HG02852 (cell line): Measurements from ENCODE around the gene ZSCAN5B.
"Not testable (repeated sequence)": the region's sequence is repeated elsewhere in the genome, so short reads cannot be mapped to it uniquely, and the experiment has no call there.

ENCODE experiments used
- ATAC-seq: cut with Tn5 transposase; IDR thresholded peaks from one replicate; pipeline ENCODE4 v1.9.1; 2021; ENCODE audit warnings: mild to moderate bottlenecking, moderate library complexity; ENCODE audit not compliant: unreplicated experiment

The ZSCAN5B gene, protein sequence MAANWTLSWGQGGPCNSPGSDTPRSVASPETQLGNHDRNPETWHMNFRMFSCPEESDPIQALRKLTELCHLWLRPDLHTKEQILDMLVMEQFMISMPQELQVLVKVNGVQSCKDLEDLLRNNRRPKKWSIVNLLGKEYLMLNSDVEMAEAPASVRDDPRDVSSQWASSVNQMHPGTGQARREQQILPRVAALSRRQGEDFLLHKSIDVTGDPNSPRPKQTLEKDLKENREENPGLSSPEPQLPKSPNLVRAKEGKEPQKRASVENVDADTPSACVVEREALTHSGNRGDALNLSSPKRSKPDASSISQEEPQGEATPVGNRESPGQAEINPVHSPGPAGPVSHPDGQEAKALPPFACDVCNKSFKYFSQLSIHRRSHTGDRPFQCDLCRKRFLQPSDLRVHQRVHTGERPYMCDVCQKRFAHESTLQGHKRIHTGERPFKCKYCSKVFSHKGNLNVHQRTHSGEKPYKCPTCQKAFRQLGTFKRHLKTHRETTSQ

DNA sequence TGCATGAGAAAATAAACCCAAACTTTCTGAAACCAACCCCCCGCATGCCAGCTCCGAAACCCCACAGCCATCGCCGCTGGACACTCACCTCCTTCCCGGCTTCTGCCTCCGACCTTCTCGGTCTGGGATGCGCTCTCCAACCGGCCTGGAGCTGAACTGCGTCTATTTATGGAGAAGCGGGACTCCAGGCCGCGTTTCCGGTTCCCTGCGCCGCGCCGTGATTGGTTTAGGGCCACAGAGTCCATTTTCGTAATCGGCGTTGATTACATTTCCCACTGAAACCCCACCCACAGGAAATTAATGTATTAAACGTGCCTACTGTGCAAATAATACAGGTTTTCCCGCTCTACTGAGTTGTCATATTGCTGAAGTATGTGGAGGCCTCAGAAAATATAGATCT lies at the start of gene ZSCAN5B:
ZSCAN5B (minus strand) TSS at position 138 of the 400 bp plus-strand sequence. CDS start 4,731 bp downstream, outside the sequence.
- not testable (repeated sequence) for ATAC-seq

DNA sequence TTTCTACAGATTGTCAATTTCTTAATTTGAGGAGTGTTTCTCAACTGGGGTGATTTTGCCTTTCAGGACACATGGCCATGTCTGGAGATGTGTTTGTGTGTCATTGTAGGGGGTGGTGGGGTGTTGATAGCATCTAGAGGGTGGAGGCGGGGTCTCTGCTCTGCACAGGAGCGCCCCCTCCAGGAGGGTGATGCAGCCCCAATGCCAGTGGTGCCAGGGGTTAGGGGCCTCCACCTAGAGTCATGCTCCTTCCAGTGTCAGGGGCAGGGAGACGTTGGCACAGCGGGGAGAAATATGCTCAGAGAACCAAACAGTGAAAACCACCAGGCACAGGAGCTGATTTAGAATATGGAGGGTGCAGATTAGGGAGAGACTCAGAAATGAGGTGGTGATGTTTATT lies 48.2 kb upstream of the ZSCAN5B start:
- not testable (repeated sequence) for ATAC-seq

DNA sequence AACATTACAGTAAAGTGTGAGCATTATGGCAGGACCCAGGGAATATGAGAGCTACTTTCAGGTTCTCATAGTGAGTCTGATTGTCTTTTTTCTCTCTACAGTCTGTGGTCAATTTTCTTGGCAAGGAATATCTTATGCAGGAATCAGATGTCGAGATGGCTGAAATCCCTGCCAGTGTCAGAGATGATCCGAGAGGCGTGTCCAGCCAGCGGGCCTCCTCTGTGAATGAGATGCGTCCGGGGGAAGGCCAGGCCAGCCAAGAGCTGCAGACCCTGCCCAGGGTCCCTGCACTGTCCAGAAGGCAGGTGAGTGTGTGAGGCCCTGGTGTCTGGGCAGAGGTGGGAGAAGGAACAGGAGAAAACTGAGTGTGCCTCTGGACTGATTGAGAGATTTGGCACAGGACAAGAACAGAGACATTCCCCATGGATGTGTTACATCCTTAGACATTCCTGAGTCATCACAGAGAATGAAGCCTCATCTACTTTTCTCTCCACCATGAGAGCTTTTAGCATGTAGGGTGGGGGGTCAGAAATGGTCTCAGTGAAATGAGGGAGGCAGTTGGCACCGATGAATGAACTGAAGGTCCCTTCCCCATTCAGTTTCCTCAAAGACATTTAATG lies 47.6 kb upstream of the ZSCAN5B start:
- no peak for ATAC-seq

DNA sequence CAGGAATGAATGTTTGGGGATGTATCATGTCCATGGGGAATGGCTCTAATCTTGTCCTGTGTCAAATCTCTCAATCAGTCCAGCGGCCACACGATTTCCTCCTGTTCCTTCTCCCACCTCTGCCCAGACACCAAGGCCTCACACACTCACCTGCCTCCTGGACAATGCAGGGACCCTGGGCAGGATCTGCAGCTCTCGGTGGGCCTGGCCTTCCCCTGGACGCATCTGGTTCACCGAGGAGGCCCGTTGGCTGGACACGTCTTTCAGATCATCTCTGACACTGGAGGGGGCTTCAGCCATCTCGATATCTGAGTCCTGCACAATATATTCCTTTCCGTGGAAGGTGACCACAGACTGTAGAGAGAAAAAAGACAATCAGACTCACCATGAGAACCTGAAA lies 25.9 kb upstream of the ZSCAN5B start:
- ATAC-seq, result no peak

DNA sequence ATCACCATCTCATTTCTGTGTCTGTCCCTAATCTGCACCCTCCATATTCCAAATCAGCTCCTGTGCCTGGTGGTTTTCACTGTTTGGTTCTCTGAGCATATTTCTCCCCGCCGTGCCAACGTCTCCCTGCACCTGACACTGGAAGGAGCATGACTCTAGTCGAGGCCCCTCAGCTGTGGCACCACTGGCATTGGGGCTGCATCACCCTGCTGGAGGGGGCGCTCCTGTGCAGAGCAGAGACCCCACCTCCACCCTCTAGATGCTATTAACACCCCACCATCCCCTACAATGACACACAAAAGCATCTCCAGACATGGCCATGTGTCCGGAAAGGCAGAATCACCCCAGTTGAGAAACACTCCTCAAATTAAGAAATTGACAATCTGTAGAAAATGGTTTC lies 25.3 kb upstream of the ZSCAN5B start:
- ATAC-seq, result no peak

DNA sequence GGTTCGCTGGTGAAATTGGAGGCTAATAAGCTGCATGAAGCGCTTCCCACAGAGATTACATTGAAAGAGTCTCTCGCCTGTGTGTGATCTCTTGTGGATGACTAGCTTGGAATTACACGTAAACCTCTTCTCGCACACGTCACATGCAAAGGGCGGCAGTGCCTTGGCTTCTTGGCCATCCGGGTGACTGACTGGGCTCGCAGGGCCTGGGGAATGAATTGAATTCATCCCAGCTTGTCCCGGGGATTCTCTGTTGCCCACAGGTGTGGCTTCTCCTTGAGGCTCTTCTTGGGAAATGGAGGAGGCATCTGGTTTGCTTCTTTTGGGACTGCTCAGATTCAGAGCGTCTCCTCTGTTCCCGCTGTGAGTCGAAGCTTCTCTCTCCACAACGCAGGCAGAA lies 24.3 kb upstream of the ZSCAN5B start:
- ATAC-seq, result no peak

DNA sequence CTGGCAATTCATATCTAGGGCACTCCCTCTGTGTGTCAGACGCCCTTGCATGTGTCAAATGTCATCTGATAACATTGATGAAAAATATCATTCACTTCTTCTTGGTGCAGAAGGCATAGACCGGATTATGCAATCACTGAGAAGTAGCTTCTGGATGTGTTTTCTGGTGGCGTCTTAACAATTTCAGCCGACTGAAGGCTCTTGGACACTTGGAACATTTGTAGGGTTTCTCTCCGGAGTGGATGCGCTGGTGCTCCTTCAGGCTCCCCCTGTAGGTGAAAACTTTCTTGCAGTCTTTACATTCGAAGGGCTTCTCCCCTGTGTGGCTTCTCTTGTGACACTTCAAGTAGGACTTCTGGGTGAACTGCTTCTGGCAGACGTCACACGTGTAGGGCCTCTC lies 23.9 kb upstream of the ZSCAN5B start:
- not testable (repeated sequence) for ATAC-seq

DNA sequence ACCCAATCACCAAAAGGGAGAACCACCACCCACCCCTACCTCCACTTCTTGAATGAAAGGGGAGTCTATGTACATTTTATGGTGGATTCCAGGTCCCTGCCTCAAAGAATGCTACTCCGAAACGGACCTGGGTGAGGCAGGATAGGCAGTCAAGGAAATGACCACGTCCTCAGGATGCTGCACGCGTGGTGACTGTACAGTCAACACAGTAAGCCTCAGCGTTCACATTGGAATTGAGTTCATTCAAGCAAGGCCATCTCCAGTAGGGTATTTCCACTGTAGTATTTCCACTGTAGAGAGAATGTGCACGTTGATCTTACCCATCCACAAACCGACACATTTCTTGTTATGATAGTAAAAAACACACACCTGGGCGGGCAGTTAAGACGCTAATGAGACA lies 21.4 kb upstream of the ZSCAN5B start:
- ATAC-seq, result no peak

DNA sequence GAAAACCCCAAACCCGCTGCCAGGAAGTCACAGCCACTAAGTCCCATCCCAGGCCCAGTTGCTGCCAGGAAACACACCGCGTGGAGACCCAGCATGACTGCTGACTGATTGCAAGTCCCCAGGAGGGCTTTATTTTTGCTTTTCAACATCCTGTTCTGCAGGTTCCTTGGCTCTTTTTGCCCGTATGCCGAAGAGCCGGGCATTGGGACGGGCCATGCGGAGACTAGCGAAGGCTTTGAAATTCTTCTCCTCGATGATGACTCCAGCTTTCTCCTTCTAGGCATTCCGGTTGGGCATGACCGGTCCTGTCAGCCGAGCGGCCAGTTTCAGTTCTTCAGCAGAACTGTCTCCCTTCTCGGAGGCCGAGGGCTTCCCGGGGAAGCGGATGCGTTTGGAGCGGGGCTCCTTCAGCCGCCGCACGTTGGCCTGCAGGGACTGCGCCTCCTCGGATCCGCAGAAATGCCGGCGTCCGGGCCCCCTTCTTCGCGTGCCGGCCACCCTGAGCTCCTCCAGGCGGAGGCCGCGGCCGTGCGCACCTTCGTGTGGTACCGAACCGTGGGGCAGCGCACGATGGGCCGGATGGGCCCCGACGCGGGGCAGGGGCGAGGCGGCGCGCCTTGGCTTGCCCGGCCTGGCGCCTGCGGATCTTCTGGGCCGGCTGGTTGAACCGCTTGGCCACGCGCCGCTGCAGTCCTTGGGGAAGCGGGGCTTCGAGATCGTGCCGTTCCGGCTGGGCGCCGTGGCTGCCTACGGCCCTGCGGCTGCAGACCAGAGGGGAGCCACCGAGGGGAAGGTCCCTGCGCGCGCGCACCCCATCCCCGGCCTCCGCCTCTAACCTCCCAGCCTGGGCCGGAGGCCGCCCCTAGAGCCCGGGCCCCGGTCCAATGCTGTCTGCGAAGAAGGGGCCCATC lies 19.7 kb upstream of the ZSCAN5B start:
- ATAC-seq, result no peak

DNA sequence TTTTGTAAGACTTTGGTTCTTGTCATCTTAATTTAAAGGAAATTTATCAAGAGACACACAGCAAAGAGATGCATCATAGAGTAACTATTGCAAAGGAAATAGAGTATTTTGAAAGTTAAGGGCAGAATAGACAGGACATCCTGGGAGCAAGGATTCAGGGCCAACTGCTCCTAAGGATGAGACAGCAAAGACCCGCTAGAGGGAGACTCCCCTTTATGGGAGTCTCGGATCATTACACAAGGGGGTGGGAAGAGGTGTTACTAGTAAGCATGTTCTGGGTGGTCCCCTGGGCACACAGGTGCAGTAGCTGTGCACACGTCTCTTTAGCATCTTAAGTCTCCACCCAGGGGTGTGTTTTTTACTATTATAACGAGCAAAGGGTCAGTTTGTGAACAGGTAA lies 14.1 kb upstream of the ZSCAN5B start:
- no peak for ATAC-seq

DNA sequence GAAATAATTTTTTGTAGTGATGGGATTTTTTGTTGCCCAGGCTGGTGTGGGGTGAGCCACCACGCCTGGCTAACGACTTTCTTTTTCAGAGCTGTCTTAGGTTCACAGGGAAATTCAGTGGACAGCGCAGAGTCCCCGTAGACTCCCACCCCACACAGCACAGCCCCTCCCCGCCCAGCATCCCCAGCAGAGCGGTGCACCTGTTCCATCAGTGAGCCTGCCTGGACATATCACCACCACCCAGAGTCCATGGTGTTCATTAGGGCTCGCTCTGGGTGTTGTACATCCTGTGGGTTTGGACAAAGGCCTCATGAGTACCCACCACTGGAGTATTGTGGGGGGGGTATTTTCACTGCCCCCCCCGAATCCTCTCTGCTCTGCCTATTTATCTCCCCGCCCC lies 12.5 kb upstream of the ZSCAN5B start:
- ATAC-seq, result not testable (repeated sequence)

DNA sequence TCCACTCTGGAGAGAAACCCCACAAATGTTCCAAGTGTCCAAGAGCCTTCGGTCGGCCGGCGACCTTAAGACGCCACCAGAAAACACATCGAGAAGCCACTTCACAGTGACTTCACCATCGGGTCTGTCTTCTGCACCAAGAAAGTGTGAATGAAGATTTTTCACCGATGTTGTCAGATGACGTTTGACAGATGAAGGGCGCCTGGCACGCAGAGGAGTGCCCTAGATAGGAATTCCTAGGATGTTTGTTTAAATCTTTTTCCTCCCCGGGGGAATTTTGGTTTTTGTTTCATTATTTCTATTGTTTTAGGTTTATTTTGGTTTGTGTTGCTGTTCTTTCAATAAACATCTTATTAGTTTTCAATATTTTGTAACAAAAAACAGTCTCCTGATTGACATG lies 11.5 kb upstream of the ZSCAN5B start:
- no peak for ATAC-seq

DNA sequence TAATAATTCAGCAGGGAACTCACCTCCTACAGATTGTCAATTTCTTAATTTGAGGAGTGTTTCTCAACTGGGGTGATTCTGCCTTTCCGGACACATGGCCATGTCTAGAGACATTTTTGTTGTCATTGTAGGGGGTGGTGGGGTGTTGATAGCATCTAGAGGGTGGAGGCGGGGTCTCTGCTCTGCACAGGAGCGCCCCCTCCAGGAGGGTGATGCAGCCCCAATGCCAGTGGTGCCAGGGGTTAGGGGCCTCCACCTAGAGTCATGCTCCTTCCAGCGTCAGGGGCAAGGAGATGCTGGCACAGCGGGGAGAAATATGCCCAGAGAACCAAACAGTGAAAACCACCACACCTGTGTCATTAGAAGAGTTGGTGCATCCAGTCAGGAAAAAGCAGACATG lies 10.0 kb upstream of the ZSCAN5B start:
- ATAC-seq, result not testable (repeated sequence)

DNA sequence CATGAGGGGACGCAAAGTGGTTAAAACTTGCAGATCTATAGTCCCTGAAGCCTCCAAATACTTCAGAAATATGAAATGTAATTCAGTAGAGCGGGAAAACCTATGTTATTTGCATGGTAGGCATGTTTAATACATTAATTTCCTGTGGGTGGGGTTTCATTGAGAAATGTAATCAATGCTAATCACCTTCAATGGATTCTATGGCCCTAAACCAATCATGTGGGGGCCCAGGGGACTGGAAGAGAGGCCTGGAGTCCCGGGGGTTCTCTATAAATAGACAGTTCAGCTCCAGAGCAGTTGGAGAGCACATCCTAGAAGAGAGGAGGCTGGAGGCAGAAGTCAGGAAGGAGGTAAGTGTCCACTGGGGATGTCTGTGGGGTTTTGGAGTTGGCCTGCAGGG lies 4.4 kb upstream of the ZSCAN5B start, which contains the start of gene ZSCAN5C:
ZSCAN5C (plus strand) TSS at position 301 of the 400 bp plus-strand sequence. CDS start 3,641 bp downstream, outside the sequence.
- no peak for ATAC-seq

DNA sequence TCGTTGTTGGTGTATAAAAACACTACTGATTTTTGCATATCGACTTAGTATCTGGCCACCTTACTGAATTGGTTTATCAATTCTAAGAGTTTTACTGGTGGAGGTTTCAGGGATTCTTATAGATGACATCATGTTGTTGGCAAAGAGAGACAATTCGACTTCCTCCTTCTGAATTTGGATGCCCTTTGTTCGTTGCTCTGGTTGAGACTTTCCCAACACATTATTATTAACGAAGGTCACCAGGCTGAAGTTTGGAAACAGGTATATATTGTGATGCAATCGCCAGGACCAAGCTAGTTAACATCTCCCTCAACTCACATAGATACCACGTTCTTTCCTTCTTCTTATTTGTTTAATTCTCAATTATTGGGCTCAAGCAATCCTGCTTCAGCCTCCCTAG lies 2.1 kb upstream of the ZSCAN5B start:
- no peak for ATAC-seq

DNA sequence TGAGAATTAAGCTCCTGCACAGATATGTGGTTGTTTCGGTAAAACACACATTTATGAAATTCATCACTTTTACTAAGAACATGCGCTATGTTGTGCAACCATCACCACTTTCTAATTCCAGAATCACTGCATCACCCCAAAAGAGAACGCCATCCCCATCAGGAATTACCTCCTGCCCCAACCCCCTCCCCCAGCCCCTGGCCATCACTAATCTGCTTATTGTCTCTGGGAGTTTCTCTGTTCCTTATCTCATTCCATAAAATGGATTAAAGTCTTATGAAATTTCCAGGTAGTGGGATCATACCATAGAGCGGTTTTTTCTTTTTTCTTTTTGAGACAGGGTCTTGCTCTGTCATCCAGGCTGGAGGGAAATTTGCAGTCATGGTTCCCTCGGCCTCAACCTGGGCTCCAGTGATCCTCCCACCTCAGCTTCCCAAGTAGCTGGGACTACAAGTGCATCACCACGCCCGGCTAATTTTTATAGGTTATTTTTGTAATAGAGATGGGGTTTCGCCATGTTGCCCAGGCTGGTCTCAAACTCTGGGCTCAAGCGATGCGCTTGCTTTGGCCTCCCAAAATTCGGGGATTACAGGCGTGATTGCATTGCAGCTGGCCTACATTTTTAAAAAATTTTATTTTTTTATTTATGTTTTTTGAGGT lies 3.5 kb downstream of the ZSCAN5B start:
- ATAC-seq, result no peak

DNA sequence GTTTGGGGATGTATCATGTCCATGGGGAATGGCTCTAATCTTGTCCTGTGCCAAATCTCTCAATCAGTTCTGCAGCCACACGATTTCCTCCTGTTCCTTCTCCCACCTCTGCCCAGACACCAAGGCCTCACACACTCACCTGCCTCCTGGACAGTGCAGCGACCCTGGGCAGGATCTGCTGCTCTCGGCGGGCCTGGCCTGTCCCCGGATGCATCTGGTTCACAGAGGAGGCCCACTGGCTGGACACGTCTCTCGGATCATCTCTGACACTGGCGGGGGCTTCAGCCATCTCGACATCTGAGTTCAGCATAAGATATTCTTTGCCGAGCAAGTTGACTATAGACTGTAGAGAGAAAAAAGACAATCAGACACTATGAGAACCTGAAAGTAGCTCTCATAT lies 5.9 kb downstream of the ZSCAN5B start:
- ATAC-seq, result no peak

DNA sequence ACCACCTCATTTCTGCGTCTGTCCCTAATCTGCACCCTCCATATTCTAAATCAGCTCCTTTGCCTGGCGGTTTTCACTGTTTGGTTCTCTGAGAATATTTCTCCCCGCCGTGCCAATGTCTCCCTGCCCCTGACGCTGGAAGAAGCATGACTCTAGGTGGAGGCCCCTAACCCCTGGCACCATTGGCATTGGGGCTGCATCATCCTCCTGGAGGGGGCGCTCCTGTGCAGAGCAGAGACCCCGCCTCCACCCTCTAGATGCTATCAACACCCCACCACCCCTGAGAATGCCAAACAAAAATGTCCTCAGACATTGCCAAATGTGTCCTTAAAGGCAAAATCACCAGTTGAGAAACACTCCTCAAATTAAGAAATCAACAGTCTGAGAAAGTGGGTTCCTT lies 6.5 kb downstream of the ZSCAN5B start:
- ATAC-seq, result no peak

DNA sequence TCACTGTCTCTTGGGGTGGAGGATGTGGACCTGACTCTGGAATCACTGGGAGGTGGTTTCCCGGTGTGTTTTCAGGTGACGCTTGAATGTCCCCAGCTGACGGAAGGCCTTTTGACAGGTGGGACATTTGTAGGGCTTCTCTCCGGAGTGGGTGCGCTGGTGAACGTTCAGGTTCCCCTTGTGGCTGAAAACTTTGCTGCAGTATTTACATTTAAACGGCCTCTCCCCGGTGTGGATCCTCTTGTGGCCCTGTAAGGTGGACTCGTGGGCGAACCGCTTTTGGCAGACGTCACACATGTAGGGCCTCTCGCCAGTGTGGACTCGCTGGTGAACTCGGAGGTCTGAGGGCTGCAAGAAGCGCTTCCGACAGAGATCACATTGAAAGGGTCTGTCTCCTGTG lies 7.8 kb downstream of the ZSCAN5B start:
- ATAC-seq, result no peak

DNA sequence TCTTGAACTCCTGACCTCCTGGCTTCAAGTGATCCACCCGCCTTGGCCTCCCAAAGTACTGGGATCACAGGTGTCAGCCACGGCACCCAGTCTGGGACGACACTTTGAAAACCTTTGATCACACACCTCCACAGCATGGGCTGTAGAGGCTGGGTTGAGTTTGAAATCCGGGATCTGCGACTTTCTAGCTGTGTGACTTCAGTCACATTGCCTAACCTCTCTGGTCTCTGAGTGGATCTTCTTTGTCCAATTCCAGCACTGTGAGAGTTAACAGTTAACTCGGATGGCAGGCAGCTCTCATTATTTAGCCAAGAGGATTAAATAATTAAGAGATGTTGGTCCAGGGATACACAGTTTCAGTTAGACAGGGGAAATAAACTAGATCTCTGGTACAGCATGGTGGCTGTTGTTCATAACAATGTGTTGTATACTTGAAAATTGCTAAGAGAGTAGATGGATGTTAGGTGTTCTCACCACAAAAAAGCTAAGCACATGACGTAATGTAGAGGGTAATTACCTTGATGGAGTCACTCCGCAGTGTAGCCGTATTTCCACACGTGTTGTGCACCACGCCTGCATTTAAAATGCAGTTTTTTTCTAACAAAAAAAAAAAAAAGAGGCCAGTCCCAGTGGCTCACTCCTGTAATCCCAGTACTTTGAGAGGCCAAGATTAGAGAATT lies 19.9 kb downstream of the ZSCAN5B start:
- no peak for ATAC-seq
